ENCODE results near the gene SLC4A1AP.

- TF ChIP-seq CTCF (conservative IDR thresholded peaks at IDR 0.05; ENCODE audit: low read depth, low read length): no peak
- no peak for TF ChIP-seq EZH2 (IDR thresholded peaks at IDR 0.05; ENCODE audit: borderline replicate concordance, low read depth, low read length, poor library complexity, severe bottlenecking)
Observed at GRCh38 chr2:27741673-27742072, 78.0 kb downstream of the SLC4A1AP start.

All from A673 (cell line).